Measurements from ENCODE around the gene TENT4A. TPM values are rescaled to one million over a fixed set of nuclear protein-coding genes. Genes with fewer than 3 reads are reported as not detected.
A peak's percentile ranks its signal among the peaks of the same experiment; 100 is the strongest.

Gene TENT4A
- total and polyA plus RNA-seq, 7 experiments from 2014 or later, result 1.6 to 61.4 (median 50.7) TPM

DNA sequence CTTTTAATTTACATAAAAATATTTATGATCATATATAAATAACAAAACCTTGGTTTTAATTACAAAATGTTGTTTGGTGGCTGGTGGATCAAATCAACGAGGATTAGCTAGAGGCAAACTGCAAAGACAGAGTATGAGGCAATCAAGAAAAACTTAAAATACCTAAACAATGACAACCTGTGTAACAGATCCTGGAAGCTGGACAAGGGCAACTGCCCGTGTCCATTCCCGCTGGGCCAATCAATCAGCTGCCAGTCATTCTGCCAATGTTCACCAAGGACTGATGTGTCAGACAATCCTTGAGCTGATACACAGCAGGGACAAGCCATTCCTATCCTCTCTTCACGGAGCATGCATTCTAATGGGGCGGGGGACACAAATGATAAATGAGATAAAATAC is 3.2 kb upstream of the TENT4A start:
- POLR2A ChIA-PET, result interaction anchor here (0.7 to 1.2 kb wide), 2 partner anchors 10 to 77 kb away, joined by 4 read pairs; partner anchors contain the start of genes NSUN2 and SRD5A1
- Mint-ChIP-seq H3K4me1 (peaks cover 2 to 27% (median 8%) of the 10 kb centered on the region in 7 donors), H3K27me3 (peaks cover 0 to 4% (median 0%) of the 10 kb centered on the region in 5 donors), H3K9me3 (peaks cover 0 to 1% (median 0%) of the 10 kb centered on the region in 11 donors), H3K36me3 (peaks cover 0 to 1% (median 0%) of the 10 kb centered on the region in 5 donors), H3K4me3 (peak overlapping the region in 4 of 10 donors; percentile 7 to 87 (median 64)), H3K27ac (peak overlapping the region in 4 of 9 donors; percentile 26 to 81 (median 66))
- intact Hi-C loops (cut with micrococcal nuclease), result loop anchor here in 1 of 2 donors (5.0 to 10.0 kb wide), 2 partner anchors 117 to 1215 kb away; no protein-coding TSS in a partner anchor
- Histone ChIP-seq H3K27me3 (ENCODE audit: control insufficient read depth in 2 of 2, insufficient read depth in 2 of 2, low read length in 2 of 2) (no peaks in the 10 kb centered on the region), H3K36me3 (ENCODE audit: control insufficient read depth in 2 of 3, insufficient read depth in 3 of 3, low read length in 3 of 3) (no peaks in the 10 kb centered on the region), H3K27ac (ENCODE audit: low read depth, low read length) (no peak overlapping the region), H3K4me1 (ENCODE audit: control insufficient read depth in 2 of 2, insufficient read depth in 2 of 2, low read length in 2 of 2) (peaks cover 0 to 7% of the 10 kb centered on the region in 2 donors), H3K4me3 (ENCODE audit: low read length) (no peak overlapping the region), H3K9me3 (ENCODE audit: control insufficient read depth in 2 of 3, low read length in 3 of 3) (no peaks in the 10 kb centered on the region)
- DNase-seq, result no peak
- CTCF ChIA-PET, result no interaction called here
- ATAC-seq, result no peak

DNA sequence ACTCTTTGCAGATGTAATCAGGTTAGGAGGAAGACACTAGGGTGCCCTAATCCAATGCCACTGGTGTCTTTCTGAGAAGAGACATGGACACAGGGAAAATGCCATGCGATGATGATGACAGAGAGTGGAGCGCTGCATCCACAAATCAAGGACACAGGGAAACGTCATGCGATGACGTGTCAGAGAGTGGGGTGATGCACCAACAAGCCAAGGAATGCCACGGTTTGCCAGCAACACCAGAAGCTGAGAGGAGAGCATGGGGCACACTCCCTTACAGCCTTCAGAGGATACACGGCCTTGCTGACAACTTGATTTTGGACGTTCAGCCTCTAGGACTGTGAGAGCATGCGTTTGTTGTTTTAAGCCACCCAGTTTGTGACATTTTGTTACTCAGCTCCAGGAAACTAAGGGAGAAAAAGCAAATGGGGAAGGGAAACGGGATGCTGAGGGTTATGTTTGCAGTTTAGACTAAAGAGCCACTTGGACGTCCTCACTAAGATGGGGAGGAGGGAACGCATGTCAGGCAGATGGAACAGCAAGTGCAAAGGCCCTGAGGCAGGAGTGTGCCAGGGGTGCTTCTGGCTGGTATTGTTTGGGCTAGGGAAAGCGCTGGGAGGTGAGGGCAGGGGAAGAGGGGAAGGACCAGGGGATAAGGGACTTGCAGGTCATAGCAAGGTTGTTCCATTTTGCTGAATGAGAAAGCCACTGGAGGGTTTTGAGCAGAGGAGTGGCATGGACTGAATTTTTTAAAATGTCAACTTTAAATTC is 2.5 kb upstream of the TENT4A start:
- ChIA-PET POLR2A (interaction anchor here (1.2 to 1.5 kb wide), 2 partner anchors 10 to 19 kb away, joined by 4 read pairs; no protein-coding TSS in a partner anchor), CTCF (no interaction called here)
- no peaks in the 10 kb centered on the region for H3K9me3 ChIP-seq (ENCODE audit: control insufficient read depth in 2 of 3, low read length in 3 of 3)
- peaks cover 0 to 1% (median 0%) of the 10 kb centered on the region in 11 donors for H3K9me3 Mint-ChIP-seq
- H3K36me3 ChIP-seq (ENCODE audit: control insufficient read depth in 2 of 3, insufficient read depth in 3 of 3, low read length in 3 of 3), result no peaks in the 10 kb centered on the region
- H3K27ac ChIP-seq (ENCODE audit: low read depth, low read length), result no peak overlapping the region
- ATAC-seq (no peak), DNase-seq (no peak)
- H3K27me3 ChIP-seq (ENCODE audit: control insufficient read depth in 2 of 2, insufficient read depth in 2 of 2, low read length in 2 of 2), result no peaks in the 10 kb centered on the region
- peak overlapping the region in 9 of 10 donors; percentile 7 to 91 (median 47) for H3K4me3 Mint-ChIP-seq
- H3K36me3 Mint-ChIP-seq, result peaks cover 0 to 3% (median 0%) of the 10 kb centered on the region in 5 donors
- peak overlapping the region in 7 of 9 donors; percentile 9 to 81 (median 57) for H3K27ac Mint-ChIP-seq
- H3K4me1 ChIP-seq (ENCODE audit: control insufficient read depth in 2 of 2, insufficient read depth in 2 of 2, low read length in 2 of 2), result peaks cover 4 to 7% of the 10 kb centered on the region in 2 donors
- peaks cover 0 to 4% (median 0%) of the 10 kb centered on the region in 5 donors for H3K27me3 Mint-ChIP-seq
- no peak overlapping the region for H3K4me3 ChIP-seq (ENCODE audit: low read length)
- peaks cover 6 to 30% (median 13%) of the 10 kb centered on the region in 7 donors for H3K4me1 Mint-ChIP-seq
- intact Hi-C loops (cut with micrococcal nuclease), result loop anchor here in 1 of 2 donors (5.0 to 10.0 kb wide), 2 partner anchors 117 to 1216 kb away; no protein-coding TSS in a partner anchor

DNA sequence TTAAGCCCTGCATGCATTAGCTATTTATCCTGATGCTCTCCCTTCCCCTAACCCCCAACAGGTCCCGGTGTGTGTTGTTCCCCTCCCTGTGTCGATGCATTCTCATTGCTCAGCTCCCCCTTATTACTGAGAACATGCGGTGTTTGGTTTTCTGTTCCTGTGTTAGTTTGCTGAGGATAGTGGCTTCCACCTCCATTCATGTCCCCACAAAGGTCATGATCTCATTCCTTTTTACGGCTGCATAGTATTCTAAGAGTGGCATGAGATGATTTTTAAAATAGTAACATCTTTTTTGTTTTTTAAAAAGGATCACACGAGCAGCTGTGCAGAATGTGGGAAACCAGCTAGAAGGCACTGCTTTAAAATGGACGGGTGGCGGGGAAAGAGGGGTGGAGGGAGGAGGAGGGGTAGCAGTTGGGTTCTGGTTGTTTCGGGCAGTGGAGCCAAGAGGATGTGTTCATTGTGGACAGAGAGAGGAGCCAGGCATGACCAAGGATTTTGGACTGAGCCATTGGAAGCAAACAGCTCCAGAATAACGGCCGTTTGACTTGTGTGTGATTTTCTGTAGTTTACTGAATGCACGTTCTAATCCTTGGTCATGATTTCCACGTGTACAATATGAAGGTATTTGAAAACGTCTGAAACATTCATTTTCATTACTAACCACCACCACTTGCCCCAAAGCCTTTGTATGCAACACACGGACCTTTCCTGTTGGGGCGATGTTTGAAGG is 1.7 kb upstream of the TENT4A start:
- Mint-ChIP-seq H3K36me3 (peaks cover 0 to 3% (median 0%) of the 10 kb centered on the region in 5 donors), H3K27me3 (peaks cover 0 to 4% (median 0%) of the 10 kb centered on the region in 5 donors), H3K9me3 (peaks cover 0 to 1% (median 0%) of the 10 kb centered on the region in 11 donors), H3K4me1 (peaks cover 14 to 33% (median 22%) of the 10 kb centered on the region in 7 donors), H3K27ac (peak overlapping the region; percentile 61 to 94 (median 92)), H3K4me3 (peak overlapping the region; percentile 80 to 92 (median 89))
- no peaks in the 10 kb centered on the region for H3K9me3 ChIP-seq (ENCODE audit: control insufficient read depth in 2 of 3, low read length in 3 of 3)
- no peak for ATAC-seq
- DNase-seq, result no peak
- no peaks in the 10 kb centered on the region for H3K27me3 ChIP-seq (ENCODE audit: control insufficient read depth in 2 of 2, insufficient read depth in 2 of 2, low read length in 2 of 2)
- peak overlapping the region; percentile 95 for H3K4me3 ChIP-seq (ENCODE audit: low read length)
- H3K4me1 ChIP-seq (ENCODE audit: control insufficient read depth in 2 of 2, insufficient read depth in 2 of 2, low read length in 2 of 2), result peaks cover 10 to 13% of the 10 kb centered on the region in 2 donors
- intact Hi-C loops (cut with micrococcal nuclease), result loop anchor here (1.0 to 10.0 kb wide), 5 partner anchors 17 to 1217 kb away; partner anchors contain the start of genes FASTKD3 (in 1 of the 2) and MTRR (in 1 of the 2)
- H3K27ac ChIP-seq (ENCODE audit: low read depth, low read length), result peak overlapping the region; percentile 95
- CTCF ChIA-PET, result no interaction called here
- no peaks in the 10 kb centered on the region for H3K36me3 ChIP-seq (ENCODE audit: control insufficient read depth in 2 of 3, insufficient read depth in 3 of 3, low read length in 3 of 3)
- POLR2A ChIA-PET, result interaction anchor here (1.0 to 1.5 kb wide), 3 partner anchors 11 to 28 kb away, joined by 3 to 5 read pairs (median 4); no protein-coding TSS in a partner anchor

DNA sequence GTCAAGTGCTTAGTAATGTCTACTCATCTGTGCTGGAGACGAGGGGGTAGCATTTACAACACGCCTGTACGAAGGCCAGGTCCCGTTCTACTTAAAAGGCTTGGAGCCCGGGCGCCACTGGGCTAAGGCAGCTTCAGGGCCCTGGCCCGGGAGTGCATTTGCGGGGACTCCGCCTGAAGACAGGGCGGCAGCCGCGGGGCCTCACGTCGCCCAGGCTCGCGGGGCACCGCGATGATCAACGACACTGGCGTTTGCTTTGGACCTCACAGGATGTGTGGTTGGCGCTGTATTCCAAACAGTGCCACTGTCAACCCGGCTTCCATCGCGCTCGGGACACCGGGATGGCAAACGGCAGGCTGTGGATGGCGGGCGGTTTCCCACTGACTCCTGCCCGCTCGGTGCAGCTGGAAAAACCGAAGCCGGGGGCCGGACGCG is 1.1 kb upstream of the TENT4A start:
- ATAC-seq (peak; percentile 2), DNase-seq (peak in 8 of 9 donors; percentile 23 to 59 (median 34))
- CTCF ChIA-PET, result no interaction called here
- Mint-ChIP-seq H3K9me3 (peaks cover 0 to 1% (median 0%) of the 10 kb centered on the region in 11 donors), H3K27me3 (peaks cover 0 to 4% (median 0%) of the 10 kb centered on the region in 5 donors), H3K36me3 (peaks cover 0 to 3% (median 0%) of the 10 kb centered on the region in 5 donors), H3K4me1 (peaks cover 20 to 38% (median 28%) of the 10 kb centered on the region in 7 donors), H3K4me3 (peak overlapping the region; percentile 80 to 92 (median 89)), H3K27ac (peak overlapping the region; percentile 61 to 94 (median 92))
- Histone ChIP-seq H3K27ac (ENCODE audit: low read depth, low read length) (peak overlapping the region; percentile 95), H3K4me3 (ENCODE audit: low read length) (peak overlapping the region; percentile 95), H3K4me1 (ENCODE audit: control insufficient read depth in 2 of 2, insufficient read depth in 2 of 2, low read length in 2 of 2) (peaks cover 16 to 19% of the 10 kb centered on the region in 2 donors), H3K27me3 (ENCODE audit: control insufficient read depth in 2 of 2, insufficient read depth in 2 of 2, low read length in 2 of 2) (no peaks in the 10 kb centered on the region), H3K9me3 (ENCODE audit: control insufficient read depth in 2 of 3, low read length in 3 of 3) (no peaks in the 10 kb centered on the region), H3K36me3 (ENCODE audit: control insufficient read depth in 2 of 3, insufficient read depth in 3 of 3, low read length in 3 of 3) (no peaks in the 10 kb centered on the region)
- intact Hi-C loops (cut with micrococcal nuclease), result loop anchor here (1.0 to 10.0 kb wide), 5 partner anchors 17 to 1217 kb away; partner anchors contain the start of genes FASTKD3 (in 1 of the 2) and MTRR (in 1 of the 2)
- POLR2A ChIA-PET, result interaction anchor here (1.0 to 1.5 kb wide), 5 partner anchors 10 to 334 kb away, joined by 3 to 10 read pairs (median 5); partner anchors contain the start of genes MED10, NSUN2 and SRD5A1

DNA sequence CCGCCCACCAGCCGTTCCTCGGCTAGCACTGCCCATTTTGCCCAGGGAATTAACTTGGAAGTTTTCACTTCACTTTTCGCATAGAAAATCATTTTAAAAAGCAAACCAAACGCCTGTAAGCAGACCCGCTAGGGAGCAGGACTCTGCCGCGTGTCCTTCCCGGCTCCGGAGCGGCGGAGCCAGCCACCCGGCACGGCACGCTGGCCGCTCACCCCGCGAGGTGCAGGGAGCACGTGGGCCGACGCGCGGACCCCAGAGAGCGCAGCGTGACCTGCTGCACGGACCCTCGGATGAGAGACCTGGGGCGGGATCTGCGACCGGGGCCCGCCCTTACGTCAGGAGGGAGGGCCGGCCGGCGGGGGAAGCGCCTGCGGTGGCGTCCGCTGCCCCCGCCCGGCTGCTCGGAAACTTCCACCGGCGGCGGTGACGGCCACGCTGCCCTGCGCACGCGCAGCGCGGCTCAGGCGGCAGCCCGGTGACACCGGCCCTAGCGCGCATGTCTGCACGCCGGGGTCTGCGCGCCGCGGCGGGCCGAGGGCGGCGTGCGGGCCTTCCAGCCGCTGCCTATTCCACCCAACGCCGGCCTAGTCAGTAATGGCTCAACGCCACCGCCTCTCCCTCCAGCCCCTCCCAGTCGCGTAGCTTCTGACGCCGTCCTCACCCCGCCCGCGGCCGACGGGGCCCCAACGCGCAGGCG is 507 bp upstream of the TENT4A start:
- Histone ChIP-seq H3K36me3 (ENCODE audit: control insufficient read depth in 2 of 3, insufficient read depth in 3 of 3, low read length in 3 of 3) (no peaks in the 10 kb centered on the region), H3K4me1 (ENCODE audit: control insufficient read depth in 2 of 2, insufficient read depth in 2 of 2, low read length in 2 of 2) (peaks cover 21 to 24% of the 10 kb centered on the region in 2 donors), H3K27me3 (ENCODE audit: control insufficient read depth in 2 of 2, insufficient read depth in 2 of 2, low read length in 2 of 2) (no peaks in the 10 kb centered on the region), H3K4me3 (ENCODE audit: low read length) (peak overlapping the region; percentile 95), H3K9me3 (ENCODE audit: control insufficient read depth in 2 of 3, low read length in 3 of 3) (no peaks in the 10 kb centered on the region), H3K27ac (ENCODE audit: low read depth, low read length) (peak overlapping the region; percentile 95)
- Mint-ChIP-seq H3K36me3 (peaks cover 0 to 3% (median 0%) of the 10 kb centered on the region in 5 donors), H3K4me1 (peaks cover 26 to 44% (median 33%) of the 10 kb centered on the region in 7 donors), H3K9me3 (peaks cover 0 to 1% (median 0%) of the 10 kb centered on the region in 11 donors), H3K27ac (peak overlapping the region; percentile 77 to 94 (median 92)), H3K27me3 (peaks cover 0 to 4% (median 0%) of the 10 kb centered on the region in 5 donors), H3K4me3 (peak overlapping the region; percentile 80 to 92 (median 89))
- intact Hi-C loops (cut with micrococcal nuclease), result loop anchor here (1.0 to 10.0 kb wide), 11 partner anchors 16 to 1290 kb away; partner anchors contain the start of genes FASTKD3 (in 2 of the 2), MED10 (in 2 of the 2), MTRR (in 2 of the 2) and NSUN2 (in 2 of the 2)
- DNase-seq (peak; percentile 94 to 99 (median 98)), ATAC-seq (peak; percentile 87)
- CTCF ChIA-PET, result no interaction called here
- POLR2A ChIA-PET, result interaction anchor here (0.7 to 1.5 kb wide), 7 partner anchors 9 to 1290 kb away, joined by 3 to 10 read pairs (median 4); partner anchors contain the start of genes ICE1, MED10, NSUN2 and SRD5A1
